Stimulated activated CD8-positive, alpha-beta memory T cell treated with anti-CD3 and anti-CD28 coated beads, Interleukin-12 subunit alpha, Interleukin-12 subunit beta, amount 100 ng/mL, for 24 hours (primary cell): ENCODE data around the gene CFAP69.
A peak's percentile ranks its signal among the peaks of the same experiment; 100 is the strongest.

Source experiments
- DNase-seq: peaks from one replicate; pipeline ENCODE4 v3.0.0-alpha.2; 2020; ENCODE audit errors: extremely low read depth

The CFAP69 gene, protein sequence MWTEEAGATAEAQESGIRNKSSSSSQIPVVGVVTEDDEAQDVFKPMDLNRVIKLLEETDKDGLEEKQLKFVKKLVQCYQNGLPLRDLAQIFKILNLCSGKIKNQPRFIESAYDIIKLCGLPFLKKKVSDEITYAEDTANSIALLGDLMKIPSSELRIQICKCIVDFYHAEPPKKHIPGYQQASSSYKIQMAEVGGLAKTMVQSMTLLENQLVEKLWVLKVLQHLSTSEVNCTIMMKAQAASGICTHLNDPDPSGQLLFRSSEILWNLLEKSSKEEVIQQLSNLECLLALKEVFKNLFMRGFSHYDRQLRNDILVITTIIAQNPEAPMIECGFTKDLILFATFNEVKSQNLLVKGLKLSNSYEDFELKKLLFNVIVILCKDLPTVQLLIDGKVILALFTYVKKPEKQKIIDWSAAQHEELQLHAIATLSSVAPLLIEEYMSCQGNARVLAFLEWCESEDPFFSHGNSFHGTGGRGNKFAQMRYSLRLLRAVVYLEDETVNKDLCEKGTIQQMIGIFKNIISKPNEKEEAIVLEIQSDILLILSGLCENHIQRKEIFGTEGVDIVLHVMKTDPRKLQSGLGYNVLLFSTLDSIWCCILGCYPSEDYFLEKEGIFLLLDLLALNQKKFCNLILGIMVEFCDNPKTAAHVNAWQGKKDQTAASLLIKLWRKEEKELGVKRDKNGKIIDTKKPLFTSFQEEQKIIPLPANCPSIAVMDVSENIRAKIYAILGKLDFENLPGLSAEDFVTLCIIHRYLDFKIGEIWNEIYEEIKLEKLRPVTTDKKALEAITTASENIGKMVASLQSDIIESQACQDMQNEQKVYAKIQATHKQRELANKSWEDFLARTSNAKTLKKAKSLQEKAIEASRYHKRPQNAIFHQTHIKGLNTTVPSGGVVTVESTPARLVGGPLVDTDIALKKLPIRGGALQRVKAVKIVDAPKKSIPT

DNA sequence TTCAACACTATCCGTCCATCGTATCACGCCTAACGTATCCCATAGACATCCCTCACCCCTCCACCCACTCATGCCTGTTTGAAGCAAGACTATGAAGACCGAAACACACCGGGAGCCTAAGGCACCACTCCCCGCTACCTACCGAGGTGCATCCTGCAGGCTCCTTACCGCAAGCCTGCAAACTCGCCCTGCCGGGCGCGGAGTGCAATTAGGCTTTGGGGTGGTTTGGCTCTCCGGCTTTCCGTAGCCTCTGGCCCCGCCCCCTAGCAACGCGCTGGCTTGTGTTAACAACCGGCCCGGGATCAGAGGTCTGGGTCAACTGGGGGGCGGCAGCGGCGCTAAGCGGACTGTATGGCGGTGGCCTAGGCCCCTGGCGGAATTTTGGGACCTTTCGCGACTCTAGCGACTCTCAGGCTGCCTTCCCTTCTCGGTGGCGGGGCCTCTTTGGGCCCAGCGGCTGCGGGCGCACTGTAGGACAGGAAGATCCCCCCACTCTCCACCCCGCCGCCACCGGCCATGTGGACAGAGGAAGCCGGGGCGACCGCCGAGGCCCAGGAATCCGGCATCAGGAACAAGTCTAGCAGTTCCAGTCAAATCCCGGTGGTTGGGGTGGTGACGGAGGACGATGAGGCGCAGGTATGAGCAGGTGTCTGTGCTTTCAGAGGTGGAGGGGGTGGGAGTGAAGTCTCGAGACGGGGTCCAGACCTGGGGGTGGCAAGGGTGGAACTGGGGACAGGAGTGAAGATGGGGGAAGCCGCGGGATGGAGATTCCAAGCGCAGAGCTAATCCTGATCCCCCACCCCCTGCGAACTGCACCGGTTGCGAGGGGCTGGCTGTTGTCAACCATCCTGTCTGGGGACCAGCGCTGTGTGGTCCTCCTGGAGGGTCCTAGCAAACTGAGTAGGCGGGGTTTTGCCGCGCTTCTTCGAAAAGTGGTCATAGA is at the start of gene CFAP69:
Gene CFAP69, plus strand, starts transcription at position 266 of the 943 bp plus-strand sequence. Its CDS starts 251 bp downstream, at position 517.
- DNase-seq, result peak; percentile 66

DNA sequence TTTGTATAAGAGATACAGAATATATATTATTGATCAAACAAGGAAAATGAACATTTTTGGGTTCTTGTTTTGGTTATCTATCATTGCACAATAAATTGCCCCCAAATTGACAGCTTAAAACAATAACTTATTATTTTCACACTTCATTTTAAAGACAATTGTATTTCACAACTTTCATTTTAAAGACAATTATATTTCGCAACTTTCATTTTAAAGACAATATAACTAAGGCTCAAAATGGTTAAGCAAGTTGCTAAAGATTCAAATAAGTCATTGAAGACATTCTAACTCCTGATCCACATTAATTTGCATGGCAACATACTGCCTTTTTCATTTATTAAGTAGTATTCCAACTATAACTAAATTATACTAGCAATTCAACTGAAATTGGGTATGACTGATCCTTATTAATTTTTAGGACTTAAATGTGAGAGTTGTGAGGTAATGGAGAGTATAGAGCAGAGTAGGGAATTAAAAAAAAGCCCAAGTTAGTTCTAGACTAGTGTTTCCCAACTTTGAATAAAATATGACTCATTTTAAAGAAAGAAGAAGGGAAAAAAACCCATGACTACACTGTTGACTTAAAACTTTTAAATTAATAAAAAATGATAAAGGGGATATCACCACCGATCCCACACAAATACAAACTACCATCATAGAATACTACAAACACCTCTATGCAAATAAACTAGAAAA is 43.3 kb upstream of the CFAP69 start:
- DNase-seq, result no peak

DNA sequence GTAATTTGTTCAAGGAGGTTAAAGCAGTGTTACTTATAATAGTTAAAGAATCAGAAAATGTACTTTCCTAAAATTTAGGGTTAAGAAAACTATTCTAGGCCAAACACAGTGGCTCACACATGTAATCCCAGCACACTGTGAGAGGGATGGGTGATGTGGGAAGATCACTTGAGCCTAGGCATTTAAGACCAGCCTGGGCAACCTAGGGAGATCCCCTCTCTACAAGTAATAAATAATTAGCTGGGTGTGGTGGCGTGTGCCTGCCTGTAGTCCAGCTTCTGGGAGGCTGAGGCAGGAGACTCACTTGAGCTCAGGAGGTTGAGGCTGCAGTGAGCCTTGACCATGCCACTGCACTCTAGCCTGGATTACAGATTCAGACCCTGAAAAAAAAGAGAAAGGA is 37.0 kb upstream of the CFAP69 start:
- DNase-seq, result no peak

DNA sequence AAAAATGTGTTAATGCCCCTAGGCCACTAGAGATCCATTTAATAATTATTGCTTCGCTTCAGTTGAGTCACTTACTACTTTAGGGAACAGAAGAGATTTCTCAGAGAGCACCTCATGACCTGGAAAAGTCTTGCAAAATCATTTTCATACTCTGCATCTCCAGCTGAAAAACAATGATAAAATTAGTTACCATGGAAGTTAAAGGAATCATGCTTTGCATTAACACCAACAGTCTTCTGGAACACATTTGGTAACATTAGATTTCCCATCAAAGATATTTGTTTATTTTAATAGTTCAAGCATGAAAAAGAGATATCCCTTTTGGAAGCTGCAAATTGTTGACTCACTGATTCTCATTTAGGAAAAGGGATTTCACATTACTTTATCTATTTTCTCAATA is 35.2 kb upstream of the CFAP69 start:
- no peak for DNase-seq

DNA sequence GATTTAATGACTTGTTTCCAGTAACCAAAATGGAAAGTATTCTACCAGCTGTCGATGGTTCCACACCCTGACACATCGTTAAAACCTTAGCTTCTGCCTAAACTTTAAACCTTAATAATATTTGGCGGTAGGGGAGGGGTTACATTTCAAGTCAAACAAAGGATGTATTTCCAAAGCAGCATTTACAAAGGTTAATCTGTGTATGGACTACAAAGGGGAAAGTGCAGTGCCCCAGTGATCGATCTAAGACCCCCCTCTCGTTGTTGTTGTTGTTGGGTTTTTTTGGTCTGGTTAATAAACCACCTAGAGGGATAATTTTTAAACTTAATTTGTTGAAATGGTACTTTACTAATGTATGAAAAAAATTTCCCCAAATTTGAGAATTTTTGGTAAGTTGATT is 34.5 kb upstream of the CFAP69 start:
- no peak for DNase-seq

DNA sequence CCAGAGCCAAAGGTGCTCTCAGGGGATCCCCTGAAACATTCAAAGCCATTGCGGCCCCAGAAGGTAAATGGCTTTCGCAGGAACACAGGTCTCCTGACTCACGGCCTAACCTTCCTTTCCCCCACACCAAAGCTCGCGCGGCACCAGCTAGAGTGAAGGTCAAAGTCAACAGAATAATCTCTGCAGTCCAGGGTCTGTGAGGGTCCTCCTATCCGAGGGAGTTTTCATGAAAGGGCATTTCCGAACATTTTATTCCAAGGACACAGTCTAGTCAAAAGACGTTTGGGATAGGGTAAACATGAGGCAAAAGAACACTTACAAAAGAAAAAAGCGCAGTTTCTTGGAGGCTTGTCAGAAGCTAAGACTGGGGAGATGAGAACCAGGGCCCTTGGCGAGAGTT is 34.0 kb upstream of the CFAP69 start:
- DNase-seq, result no peak

DNA sequence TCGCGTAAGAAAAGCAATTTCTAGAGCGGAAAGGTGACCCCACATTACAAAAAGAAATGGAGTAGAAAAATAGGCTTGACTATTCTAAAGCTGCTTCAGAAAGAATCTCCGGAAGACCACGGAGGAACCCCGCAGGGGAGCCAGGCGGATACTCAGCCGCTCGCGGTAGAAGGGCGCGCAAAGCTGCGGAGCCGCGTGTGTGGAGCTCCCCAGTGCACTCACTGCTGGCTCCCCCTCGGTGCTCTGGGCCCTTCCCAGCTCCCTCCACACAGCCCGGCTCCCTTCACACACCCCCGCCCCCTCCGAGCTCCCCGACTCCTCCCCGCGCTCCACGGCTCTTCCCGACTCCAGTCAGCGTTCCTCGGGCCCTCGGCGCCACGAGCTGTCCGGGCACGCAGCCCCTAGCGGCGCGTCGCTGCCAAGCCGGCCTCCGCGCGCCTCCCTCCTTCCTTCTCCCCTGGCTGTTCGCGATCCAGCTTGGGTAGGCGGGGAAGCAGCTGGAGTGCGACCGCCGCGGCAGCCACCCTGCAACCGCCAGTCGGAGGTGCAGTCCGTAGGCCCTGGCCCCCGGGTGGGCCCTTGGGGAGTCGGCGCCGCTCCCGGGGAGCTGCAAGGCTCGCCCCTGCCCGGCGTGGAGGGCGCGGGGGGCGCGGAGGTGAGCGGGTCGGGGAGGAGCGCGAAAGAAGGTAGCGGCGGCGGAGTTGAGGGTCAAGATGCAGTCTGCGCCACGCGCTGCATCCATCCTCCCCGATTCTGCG is 33.4 kb upstream of the CFAP69 start, which contains the start of gene STEAP2:
Gene STEAP2, plus strand, starts transcription at position 350 of the 758 bp plus-strand sequence. CDS start 13,343 bp downstream, outside the sequence.
- peak; percentile 1 for DNase-seq

DNA sequence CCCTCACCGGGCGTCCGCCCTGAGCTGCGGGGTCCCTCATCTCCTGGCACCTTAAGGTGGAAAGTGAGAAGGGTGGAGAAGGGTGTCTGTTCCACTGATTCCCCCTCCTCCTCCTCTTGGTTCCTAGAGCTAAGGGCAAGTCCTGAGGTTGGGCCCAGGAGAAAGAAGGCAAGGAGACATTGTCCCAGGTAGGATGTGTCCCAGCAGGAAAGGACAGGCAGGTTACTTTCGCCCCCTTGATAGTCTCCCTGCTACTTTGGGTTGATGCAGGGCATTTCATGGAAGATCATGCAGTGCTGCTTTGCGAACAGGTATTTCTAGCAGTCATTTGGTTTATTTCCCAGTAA is 32.9 kb upstream of the CFAP69 start:
- no peak for DNase-seq

DNA sequence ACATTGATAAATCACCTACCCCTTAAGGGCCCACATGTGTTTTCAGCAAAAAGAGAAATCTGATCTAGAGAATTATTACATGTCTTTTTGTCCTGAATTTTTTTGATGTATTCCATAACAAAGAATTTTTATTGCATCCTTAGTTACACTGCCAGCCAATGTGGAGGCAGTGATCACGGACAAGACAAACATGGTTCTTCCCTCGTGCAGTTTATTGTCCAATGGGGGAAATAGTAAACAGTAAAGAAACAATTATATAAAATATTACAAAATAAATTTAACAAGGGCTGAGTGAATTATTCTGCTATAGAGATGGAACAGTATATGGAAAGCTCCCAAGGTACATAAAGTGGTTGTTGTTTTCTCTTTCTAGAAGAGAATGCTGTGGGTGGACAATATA is 31.5 kb upstream of the CFAP69 start:
- DNase-seq, result no peak

DNA sequence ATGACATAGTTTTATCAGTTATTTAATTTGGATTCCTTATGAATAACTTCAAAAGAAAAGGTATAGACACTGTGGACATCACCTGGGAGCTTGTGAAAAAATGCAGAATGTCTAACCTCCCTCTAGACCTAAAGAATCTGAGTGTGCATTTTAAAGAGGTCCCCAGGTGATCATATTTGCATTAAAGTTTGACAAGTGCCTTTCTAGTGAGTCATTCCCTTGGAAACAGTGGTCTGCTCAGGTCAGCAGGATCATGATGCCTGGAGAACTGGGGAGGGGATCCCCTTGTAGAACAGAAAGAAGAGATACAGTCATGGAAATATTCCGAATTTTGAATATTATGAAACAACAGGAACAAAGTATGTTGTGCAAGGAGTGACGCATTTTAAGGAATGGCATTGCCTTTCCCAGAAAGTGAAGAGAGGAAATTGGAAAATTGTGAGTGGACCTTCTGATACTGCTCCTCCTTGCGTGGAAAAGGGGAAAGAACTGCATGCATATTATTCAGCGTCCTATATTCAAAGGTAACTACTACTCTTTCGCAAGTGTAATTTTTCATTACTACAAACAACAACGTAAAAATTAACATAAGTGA is 28.8 kb upstream of the CFAP69 start:
- no peak for DNase-seq

DNA sequence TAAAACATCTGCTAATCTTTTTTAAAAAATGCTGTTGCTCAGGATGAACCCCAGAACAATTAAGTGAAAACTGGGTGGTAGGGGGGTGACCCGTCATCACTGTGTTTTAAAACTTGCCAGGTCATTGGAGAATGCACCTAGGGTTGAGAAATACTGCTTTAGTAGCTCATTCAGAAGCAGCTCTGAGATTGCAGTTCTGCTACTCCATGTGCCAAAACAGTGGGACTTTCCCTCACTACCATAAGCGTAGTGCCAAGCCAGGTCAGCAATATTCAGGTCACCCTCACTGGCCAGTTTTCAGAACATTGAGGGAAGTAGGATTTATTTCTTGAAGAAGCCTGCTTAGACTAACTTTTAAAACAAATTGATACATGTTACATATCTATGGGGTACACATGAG is 28.2 kb upstream of the CFAP69 start:
- DNase-seq, result no peak

DNA sequence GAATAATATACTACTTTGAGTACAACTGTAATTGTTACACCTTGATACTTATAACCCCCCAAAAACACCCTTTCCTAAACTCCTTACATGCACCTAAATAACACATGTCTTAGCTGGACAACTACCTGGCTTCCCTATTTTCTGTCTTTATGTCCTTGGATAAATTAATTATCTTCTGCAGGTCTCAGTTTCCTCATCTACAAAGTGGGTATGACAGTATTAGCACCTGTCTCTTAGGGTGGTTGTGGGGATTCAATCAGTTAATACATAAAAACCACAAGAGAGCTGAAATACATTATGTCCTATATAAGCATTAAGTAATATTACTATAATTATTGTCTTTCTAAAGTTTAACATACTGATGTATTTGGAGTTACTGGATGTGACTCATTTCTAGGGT is 22.6 kb upstream of the CFAP69 start:
- DNase-seq, result no peak

DNA sequence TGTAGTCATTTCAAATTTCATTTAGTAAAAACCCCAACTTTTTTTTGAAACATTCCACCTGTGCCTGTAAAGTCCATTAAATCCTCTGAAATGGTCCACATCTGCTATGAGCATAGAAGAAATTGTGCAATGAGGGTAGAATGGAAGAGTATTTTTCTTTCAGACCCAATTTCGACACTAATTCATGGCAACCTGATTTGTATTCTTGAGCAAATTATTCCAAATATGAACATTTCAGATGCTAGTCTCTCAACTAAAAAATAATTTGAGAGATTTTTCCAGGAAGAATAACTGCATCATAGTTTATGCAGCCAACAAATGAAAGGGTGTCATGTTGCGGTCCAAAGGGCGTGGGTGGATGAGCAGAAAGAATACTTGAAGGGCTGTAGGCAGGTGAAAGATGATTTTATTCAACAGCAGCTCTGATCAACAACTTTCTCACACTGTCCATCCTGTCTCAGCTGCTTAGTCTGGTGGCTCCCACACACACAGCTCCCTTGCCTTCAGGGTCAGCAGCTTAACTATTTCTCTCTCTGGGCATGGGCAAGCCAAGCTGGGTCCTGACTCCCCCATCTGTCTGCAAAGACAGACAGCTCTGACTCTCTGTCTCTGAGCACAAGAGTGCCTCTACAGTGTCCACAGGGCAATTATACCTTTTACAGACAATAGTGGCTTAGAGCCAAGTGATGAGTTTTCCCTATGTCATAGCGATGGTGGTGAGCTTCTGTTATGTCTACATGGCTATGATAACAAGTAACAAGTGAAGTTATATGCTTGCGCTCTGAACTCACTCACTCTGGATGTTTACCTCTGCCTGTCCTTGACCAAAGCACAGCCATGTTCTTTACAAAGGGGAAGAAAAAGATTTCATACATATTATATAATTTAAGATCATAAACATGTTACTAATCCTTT is 21.9 kb upstream of the CFAP69 start:
- no peak for DNase-seq

DNA sequence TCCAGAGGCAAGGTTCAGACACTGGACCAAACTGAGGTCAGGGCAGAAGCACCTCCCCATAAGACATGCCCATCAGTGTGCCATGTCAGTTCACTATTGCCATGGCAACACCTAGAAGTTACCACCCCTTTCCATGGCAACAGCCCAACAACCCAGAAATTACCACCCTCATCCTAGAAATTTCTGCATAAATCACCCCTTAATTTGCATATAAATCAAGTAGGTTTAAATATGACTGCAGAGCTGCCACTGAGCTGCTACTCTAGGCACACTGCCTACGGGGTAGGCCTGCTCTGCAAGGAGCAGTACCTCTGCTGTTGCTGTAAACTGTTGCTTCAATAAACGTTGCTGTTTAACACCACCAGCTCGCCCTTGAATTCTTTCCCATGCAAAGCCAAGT is 20.8 kb upstream of the CFAP69 start:
- DNase-seq, result no peak

DNA sequence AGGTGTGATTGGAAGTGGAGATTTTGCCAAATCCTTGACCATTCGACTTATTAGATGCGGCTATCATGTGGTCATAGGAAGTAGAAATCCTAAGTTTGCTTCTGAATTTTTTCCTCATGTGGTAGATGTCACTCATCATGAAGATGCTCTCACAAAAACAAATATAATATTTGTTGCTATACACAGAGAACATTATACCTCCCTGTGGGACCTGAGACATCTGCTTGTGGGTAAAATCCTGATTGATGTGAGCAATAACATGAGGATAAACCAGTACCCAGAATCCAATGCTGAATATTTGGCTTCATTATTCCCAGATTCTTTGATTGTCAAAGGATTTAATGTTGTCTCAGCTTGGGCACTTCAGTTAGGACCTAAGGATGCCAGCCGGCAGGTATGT is 19.8 kb upstream of the CFAP69 start:
- no peak for DNase-seq

DNA sequence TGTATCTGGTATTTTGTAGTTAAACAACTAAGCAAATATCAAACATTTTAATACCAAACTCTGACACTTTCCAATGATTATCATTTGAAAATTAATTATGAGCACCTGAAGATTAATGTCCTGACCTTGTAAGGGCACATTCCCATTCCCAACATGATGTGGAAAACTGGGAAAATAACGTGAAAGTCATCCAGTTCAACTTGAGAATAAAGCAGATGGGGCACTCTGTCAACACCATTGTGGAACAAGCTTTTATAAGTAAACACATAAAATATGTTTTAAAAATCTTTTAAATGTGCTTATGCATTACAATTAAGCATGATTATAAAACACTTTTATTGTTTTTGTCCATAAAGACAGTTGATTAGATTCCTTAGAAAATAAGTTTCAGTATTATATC is 19.4 kb upstream of the CFAP69 start:
- no peak for DNase-seq

DNA sequence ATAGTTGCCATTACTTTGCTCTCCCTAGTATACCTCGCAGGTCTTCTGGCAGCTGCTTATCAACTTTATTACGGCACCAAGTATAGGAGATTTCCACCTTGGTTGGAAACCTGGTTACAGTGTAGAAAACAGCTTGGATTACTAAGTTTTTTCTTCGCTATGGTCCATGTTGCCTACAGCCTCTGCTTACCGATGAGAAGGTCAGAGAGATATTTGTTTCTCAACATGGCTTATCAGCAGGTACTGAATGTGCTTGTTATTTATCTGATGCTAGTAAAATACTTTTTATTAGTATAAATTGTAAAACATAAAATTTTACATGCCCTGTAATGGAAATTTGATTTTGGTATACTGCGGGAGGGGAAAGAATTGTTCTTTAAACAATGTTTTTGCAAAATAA is 17.7 kb upstream of the CFAP69 start:
- no peak for DNase-seq

DNA sequence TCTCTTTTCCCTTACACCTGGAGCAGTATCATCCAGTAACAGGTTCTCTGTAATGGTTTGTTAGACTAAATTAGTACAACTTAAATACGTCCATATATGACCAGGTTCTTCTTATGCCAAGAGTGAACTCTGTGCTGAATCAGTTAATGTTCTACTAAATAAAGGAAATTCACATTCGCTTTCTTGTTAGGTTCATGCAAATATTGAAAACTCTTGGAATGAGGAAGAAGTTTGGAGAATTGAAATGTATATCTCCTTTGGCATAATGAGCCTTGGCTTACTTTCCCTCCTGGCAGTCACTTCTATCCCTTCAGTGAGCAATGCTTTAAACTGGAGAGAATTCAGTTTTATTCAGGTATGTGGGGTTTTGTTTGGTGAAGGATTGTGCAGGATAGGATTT is 15.3 kb upstream of the CFAP69 start:
- no peak for DNase-seq

DNA sequence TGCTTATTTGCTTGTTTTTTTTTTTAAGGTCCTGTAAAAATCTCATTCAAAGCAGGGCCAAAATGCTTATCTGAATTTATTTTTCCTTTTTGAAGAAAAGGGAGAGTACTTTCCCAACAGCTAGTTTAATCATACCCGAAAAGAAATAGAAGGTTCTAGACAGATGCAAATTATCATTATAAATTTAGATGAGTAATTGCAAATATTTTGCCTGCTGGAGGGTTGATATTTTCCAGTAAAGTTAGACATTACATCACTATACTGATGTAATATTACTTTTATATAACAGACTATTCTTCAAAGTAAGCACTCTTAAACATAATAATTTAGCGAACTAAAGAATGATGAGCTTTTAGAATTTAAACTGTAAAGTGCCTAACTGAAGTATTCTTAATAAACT is 14.1 kb upstream of the CFAP69 start:
- DNase-seq, result no peak
